ENCODE results near the gene PTPRN2.

The PTPRN2 gene

GRCh38 chr7:157633465-157634185 lies 954.0 kb downstream of the PTPRN2 start:
- no peak for DNase-seq

GRCh38 chr7:157630301-157630853 lies 957.2 kb downstream of the PTPRN2 start:
- DNase-seq, result no peak

- DNase-seq, result no peak
Measured at GRCh38 chr7:157628456-157628855, 959.2 kb downstream of the PTPRN2 start.

GRCh38 chr7:157627646-157628045 lies 960.0 kb downstream of the PTPRN2 start:
- DNase-seq, result no peak

GRCh38 chr7:157627033-157627432 lies 960.6 kb downstream of the PTPRN2 start:
- DNase-seq, result peak in 1 of 2 donors; percentile 10

- peak in 1 of 2 donors; percentile 46 for DNase-seq
Measured at GRCh38 chr7:157625973-157626742, 961.5 kb downstream of the PTPRN2 start.

GRCh38 chr7:157623556-157623955 lies 964.1 kb downstream of the PTPRN2 start:
- no peak for DNase-seq

GRCh38 chr7:157622408-157623205 lies 965.0 kb downstream of the PTPRN2 start:
- DNase-seq, result peak in 1 of 2 donors; percentile 10

GRCh38 chr7:157622000-157622399 lies 965.6 kb downstream of the PTPRN2 start:
- peak in 1 of 2 donors; percentile 42 for DNase-seq

GRCh38 chr7:157621131-157621681 lies 966.4 kb downstream of the PTPRN2 start:
- DNase-seq, result no peak

- DNase-seq, result no peak
Measured at GRCh38 chr7:157620616-157621015, 967.0 kb downstream of the PTPRN2 start.

- no peak for DNase-seq
Measured at GRCh38 chr7:157619753-157620525, 967.7 kb downstream of the PTPRN2 start.

- no peak for DNase-seq
Measured at GRCh38 chr7:157618823-157619606, 968.6 kb downstream of the PTPRN2 start.

GRCh38 chr7:157618091-157618726 lies 969.4 kb downstream of the PTPRN2 start:
- DNase-seq, result no peak

- no peak for DNase-seq
Measured at GRCh38 chr7:157617401-157617800, 970.2 kb downstream of the PTPRN2 start.

- no peak for DNase-seq
Measured at GRCh38 chr7:157616931-157617330, 970.7 kb downstream of the PTPRN2 start.

- no peak for DNase-seq
Measured at GRCh38 chr7:157616426-157616825, 971.2 kb downstream of the PTPRN2 start.

- no peak for DNase-seq
Measured at GRCh38 chr7:157615852-157616251, 971.8 kb downstream of the PTPRN2 start.

GRCh38 chr7:157615101-157615817 lies 972.4 kb downstream of the PTPRN2 start:
- DNase-seq, result no peak
